ENCODE results near the gene SLC25A51.

DNA sequence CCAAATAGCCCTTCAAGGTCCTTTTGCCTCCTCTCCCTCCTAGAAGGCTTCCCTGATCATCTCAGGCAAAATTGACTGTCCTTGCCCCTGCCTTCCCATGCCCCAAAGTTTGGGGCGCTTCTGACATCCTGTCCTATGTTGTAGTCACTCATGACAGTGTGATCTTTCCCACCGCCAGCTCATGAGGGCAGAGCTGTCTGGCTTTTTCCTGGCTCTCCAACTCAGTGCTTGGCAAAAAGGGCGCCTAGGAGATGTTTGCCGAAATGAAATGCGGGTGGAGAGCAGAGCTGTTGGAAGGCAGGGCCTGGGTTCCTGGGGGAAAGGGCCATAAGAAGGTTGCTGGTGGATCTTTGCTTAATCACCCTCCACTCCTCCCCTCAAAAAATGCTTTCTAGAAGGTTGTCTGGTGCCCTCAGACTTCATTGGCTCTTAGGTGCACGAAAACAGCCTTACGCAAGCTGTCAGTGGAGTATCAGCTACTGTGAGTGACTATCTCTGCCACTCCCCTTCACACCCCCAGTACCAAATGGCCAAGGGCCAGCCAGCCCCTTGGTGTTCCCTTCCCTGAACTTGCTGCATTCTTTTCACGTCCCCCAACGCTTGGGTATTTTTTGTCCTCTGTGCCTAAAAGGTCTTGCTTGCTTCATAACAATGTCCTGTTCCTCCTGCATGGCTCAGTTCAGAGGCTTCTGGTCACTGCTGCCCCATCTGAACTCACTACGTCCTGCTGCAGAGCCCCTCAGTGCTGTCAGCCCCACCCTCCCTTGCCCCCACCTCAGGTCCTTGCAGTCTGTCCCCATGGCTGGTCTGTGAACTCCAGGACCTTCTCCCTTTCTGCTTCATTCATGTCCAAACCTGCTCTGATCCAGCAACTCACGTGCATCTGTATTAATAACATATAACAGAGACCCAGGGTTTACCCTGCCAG is 2.6 kb upstream of the SLC25A51 start:
- no peak for TF ChIP-seq POLR2AphosphoS5 (IDR thresholded peaks at IDR 0.05; ENCODE audit: borderline replicate concordance, low read depth, low read length)
- TF ChIP-seq EZH2 (IDR thresholded peaks at IDR 0.05), result no peak
- TF ChIP-seq FOXP2 (optimal IDR thresholded peaks at IDR 0.05; ENCODE audit: control extremely low read depth, extremely low read length, insufficient read depth), result no peak

Data from SK-N-MC (cell line).